Measurements from ENCODE around the gene RBX1.

RBX1 gene

DNA sequence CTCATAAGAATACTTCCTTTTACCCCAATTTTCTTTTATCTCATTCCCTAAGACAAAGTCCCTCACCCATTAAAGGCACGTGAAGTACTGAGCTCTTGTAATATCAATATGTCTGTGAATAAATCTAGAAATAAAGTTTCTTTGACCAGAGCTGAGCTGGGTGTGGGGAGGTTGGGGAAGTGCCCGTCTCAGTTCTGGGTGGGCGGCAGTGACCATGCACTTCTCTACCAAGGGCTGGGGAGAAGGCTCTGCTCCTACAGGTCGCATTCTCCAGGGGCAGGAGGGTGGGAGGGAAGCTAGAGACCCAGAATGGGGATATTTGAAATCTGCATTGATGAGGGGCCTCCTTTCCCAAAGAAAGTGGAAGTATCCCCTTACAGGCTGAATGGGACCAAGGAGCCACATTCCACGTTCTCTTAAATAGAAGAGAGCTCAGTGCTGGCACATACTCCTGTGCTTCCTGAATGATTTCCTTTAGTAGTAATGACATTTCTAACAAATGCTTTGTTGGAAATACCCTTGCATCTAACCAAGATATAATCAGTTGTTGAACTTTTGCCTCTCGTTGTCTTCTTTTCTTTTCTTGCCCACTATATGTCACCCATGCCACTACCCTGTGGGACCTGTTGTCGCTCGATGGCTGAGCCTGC is 16.1 kb downstream of the RBX1 start:
- no peak for TF ChIP-seq ZC3H10 (CRISPR knock-in tag; IDR thresholded peaks at IDR 0.05)
- no peak for ATAC-seq

GRCh38 chr22:40972587-40972986 is 21.4 kb downstream of the RBX1 start:
- TF ChIP-seq TCF4 (CRISPR knock-in tag; IDR thresholded peaks at IDR 0.05; ENCODE audit: borderline replicate concordance) (no peak), ZNF8 (CRISPR knock-in tag; IDR thresholded peaks at IDR 0.05) (no peak), TOX (CRISPR knock-in tag; IDR thresholded peaks at IDR 0.05; ENCODE audit: borderline replicate concordance) (no peak), ZNF565 (CRISPR knock-in tag; conservative IDR thresholded peaks at IDR 0.05; ENCODE audit: low read depth) (no peak), OSR1 (CRISPR knock-in tag; IDR thresholded peaks at IDR 0.05) (no peak), ESRRG (CRISPR knock-in tag; IDR thresholded peaks at IDR 0.05) (no peak), PPARA (CRISPR knock-in tag; IDR thresholded peaks at IDR 0.05; ENCODE audit: borderline replicate concordance) (no peak), CSDC2 (CRISPR knock-in tag; IDR thresholded peaks at IDR 0.05) (no peak)
- TF ChIP-seq, protein P1, sequence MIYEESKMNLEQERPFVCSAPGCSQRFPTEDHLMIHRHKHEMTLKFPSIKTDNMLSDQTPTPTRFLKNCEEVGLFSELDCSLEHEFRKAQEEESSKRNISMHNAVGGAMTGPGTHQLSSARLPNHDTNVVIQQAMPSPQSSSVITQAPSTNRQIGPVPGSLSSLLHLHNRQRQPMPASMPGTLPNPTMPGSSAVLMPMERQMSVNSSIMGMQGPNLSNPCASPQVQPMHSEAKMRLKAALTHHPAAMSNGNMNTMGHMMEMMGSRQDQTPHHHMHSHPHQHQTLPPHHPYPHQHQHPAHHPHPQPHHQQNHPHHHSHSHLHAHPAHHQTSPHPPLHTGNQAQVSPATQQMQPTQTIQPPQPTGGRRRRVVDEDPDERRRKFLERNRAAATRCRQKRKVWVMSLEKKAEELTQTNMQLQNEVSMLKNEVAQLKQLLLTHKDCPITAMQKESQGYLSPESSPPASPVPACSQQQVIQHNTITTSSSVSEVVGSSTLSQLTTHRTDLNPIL (CRISPR knock-in tag; IDR thresholded peaks at IDR 0.05; ENCODE audit: low read depth) = no peak
- TF ChIP-seq, protein P2, sequence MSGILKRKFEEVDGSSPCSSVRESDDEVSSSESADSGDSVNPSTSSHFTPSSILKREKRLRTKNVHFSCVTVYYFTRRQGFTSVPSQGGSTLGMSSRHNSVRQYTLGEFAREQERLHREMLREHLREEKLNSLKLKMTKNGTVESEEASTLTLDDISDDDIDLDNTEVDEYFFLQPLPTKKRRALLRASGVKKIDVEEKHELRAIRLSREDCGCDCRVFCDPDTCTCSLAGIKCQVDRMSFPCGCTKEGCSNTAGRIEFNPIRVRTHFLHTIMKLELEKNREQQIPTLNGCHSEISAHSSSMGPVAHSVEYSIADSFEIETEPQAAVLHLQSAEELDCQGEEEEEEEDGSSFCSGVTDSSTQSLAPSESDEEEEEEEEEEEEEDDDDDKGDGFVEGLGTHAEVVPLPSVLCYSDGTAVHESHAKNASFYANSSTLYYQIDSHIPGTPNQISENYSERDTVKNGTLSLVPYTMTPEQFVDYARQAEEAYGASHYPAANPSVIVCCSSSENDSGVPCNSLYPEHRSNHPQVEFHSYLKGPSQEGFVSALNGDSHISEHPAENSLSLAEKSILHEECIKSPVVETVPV (CRISPR knock-in tag; IDR thresholded peaks at IDR 0.05) = no peak
- TF ChIP-seq, protein P3, sequence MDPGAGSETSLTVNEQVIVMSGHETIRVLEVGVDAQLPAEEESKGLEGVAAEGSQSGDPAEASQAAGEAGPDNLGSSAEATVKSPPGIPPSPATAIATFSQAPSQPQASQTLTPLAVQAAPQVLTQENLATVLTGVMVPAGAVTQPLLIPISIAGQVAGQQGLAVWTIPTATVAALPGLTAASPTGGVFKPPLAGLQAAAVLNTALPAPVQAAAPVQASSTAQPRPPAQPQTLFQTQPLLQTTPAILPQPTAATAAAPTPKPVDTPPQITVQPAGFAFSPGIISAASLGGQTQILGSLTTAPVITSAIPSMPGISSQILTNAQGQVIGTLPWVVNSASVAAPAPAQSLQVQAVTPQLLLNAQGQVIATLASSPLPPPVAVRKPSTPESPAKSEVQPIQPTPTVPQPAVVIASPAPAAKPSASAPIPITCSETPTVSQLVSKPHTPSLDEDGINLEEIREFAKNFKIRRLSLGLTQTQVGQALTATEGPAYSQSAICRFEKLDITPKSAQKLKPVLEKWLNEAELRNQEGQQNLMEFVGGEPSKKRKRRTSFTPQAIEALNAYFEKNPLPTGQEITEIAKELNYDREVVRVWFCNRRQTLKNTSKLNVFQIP (CRISPR knock-in tag; IDR thresholded peaks at IDR 0.05; ENCODE audit: borderline replicate concordance, low read depth) = no peak
- no peak for ATAC-seq

DNA sequence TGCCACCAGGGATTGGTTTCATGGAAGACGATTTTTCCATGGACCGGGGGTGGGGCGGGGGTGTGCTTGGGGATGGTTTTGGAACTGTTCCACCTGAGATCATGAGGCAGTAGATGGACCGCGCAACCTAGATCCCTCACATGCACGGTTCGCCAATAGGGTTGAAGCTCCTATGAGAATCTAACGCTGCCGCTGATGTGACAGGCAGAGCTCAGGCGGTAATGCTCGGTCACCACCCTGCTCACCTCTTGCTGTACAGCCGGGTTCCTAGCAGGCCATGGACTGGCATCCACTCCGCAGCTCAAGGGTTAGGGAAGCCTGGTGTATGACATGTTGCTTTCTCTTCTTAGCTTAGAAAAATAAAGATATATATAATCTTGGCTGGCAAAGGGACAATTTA is 22.0 kb downstream of the RBX1 start:
- no peak for ATAC-seq
- TF ChIP-seq PATZ1 (CRISPR knock-in tag; IDR thresholded peaks at IDR 0.05; ENCODE audit: borderline replicate concordance) = no peak
- no peak for TF ChIP-seq GLIS3 (CRISPR knock-in tag; IDR thresholded peaks at IDR 0.05)
- TF ChIP-seq, protein P1 (CRISPR knock-in tag; IDR thresholded peaks at IDR 0.05; ENCODE audit: low read depth) = no peak
- no peak for TF ChIP-seq ZFP3 (CRISPR knock-in tag; IDR thresholded peaks at IDR 0.05)
- no peak for TF ChIP-seq CSDC2 (CRISPR knock-in tag; IDR thresholded peaks at IDR 0.05)

DNA sequence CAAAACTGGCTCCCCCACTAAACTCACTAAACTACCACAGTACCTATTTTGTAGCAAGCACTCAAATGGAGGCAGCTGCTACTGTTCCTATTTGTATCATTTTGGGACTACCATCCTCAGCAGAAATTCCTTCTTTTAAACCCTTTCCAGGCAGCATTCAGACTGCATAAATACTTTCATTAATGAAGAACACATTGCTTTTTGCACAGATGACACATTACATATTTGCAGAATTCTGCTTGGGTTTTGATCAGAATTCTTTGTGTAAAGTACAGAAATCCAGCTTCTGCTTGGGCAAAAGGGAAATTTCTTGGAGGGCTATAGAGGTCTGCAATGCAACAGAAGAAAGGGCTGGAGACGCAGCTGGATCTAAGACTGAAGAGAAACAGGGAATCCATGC is 24.2 kb downstream of the RBX1 start:
- ATAC-seq = peak; percentile 48
- TF ChIP-seq ARNTL (CRISPR knock-in tag; IDR thresholded peaks at IDR 0.05; ENCODE audit: borderline replicate concordance, low read depth) (no peak), TCF4 (CRISPR knock-in tag; IDR thresholded peaks at IDR 0.05; ENCODE audit: borderline replicate concordance) (no peak), ZNF70 (CRISPR knock-in tag; IDR thresholded peaks at IDR 0.05) (no peak), ZFP30 (CRISPR knock-in tag; IDR thresholded peaks at IDR 0.05) (no peak), BACH2 (CRISPR knock-in tag; IDR thresholded peaks at IDR 0.05; ENCODE audit: borderline replicate concordance) (no peak), CSDC2 (CRISPR knock-in tag; IDR thresholded peaks at IDR 0.05) (no peak), PPARA (CRISPR knock-in tag; IDR thresholded peaks at IDR 0.05; ENCODE audit: borderline replicate concordance) (no peak), GLIS3 (CRISPR knock-in tag; IDR thresholded peaks at IDR 0.05) (no peak), RARB (CRISPR knock-in tag; IDR thresholded peaks at IDR 0.05) (no peak), SNAI2 (CRISPR knock-in tag; IDR thresholded peaks at IDR 0.05) (no peak), ZNF565 (CRISPR knock-in tag; conservative IDR thresholded peaks at IDR 0.05; ENCODE audit: low read depth) (no peak)
- TF ChIP-seq, protein P4, sequence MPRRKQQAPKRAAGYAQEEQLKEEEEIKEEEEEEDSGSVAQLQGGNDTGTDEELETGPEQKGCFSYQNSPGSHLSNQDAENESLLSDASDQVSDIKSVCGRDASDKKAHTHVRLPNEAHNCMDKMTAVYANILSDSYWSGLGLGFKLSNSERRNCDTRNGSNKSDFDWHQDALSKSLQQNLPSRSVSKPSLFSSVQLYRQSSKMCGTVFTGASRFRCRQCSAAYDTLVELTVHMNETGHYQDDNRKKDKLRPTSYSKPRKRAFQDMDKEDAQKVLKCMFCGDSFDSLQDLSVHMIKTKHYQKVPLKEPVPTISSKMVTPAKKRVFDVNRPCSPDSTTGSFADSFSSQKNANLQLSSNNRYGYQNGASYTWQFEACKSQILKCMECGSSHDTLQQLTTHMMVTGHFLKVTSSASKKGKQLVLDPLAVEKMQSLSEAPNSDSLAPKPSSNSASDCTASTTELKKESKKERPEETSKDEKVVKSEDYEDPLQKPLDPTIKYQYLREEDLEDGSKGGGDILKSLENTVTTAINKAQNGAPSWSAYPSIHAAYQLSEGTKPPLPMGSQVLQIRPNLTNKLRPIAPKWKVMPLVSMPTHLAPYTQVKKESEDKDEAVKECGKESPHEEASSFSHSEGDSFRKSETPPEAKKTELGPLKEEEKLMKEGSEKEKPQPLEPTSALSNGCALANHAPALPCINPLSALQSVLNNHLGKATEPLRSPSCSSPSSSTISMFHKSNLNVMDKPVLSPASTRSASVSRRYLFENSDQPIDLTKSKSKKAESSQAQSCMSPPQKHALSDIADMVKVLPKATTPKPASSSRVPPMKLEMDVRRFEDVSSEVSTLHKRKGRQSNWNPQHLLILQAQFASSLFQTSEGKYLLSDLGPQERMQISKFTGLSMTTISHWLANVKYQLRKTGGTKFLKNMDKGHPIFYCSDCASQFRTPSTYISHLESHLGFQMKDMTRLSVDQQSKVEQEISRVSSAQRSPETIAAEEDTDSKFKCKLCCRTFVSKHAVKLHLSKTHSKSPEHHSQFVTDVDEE (CRISPR knock-in tag; IDR thresholded peaks at IDR 0.05) = no peak
- TF ChIP-seq, protein P3 (CRISPR knock-in tag; IDR thresholded peaks at IDR 0.05; ENCODE audit: borderline replicate concordance, low read depth) = no peak
